NCI-H510A treated with DMSO at 0.1 percent for 48 hours (cell line): Measurements from ENCODE around the gene ULBP2.
"Not testable (repeated sequence)": the region's sequence is repeated elsewhere in the genome, so short reads cannot be mapped to it uniquely, and the experiment has no call there.

Experiments used
- DNase-seq: peaks from one replicate; lab custom pipeline; 2025; lab: John Stamatoyannopoulos, UW

ULBP2 gene

GRCh38 chr6:149969635-149970034 lies 27.8 kb downstream of the ULBP2 start:
- DNase-seq = no peak

DNA sequence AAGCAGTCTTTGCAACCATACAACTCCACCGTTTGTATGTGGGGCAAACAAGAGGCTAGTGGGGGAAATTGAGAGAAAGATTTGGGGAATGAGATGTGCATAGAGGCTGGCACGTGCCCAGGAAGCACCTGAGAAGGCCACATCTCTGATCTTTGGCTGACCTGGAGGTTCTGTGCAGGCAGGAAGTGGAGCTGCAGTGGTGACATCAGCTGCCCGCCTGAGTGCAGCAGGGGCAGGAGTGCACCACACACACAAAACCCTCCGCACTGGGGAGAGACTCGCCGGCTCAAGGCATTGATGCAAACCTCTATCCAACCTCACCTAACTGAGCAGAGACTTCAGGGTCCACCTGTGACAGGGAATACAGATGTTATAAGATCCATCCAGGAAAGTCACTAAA lies 32.6 kb downstream of the ULBP2 start:
- DNase-seq = not testable (repeated sequence)

DNA sequence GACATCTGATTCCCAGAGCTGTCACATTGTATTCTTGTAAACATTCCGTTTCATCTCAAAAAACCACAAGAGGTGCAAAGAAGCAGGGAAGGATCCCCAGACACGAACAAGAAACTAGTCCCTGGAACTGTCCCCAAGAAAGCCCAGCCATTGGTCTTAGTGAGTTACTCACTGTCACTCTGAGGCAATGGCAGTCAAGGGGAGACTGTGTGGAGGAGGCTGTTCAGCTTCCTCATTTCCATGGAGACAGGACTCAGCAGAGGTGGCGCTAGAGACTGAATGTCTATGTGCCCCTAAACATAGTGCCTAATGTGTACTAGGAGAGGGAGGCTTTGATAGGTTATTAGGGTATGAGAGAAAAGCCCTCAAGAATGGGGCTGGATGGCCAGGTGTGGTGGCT lies 33.0 kb downstream of the ULBP2 start:
- DNase-seq = no peak

- DNase-seq = no peak
These were observed 33.6 kb downstream of the ULBP2 start for GRCh38 chr6:149975400-149975799.

- DNase-seq = no peak
These were observed 35.4 kb downstream of the ULBP2 start for GRCh38 chr6:149977221-149977620.

DNA sequence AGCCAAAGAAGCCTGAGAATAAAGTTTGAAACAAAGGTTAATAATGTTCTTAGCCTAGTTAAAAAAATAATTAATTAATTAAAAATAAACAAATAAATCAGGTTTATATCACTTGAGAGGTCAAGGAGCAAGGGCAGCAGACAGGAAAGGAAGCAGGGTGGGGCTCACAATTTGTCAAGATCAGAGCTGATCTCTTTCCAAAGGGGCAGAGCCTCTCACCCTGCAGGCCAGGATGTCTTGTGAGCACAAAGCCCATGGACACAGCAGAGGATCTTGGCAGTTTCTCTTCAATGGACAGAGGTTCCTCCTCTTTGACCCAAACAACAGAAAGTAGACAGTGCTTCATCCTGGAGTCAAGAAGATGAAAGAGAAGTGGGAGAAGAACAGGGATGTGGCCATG lies 36.8 kb downstream of the ULBP2 start:
- no peak for DNase-seq

DNA sequence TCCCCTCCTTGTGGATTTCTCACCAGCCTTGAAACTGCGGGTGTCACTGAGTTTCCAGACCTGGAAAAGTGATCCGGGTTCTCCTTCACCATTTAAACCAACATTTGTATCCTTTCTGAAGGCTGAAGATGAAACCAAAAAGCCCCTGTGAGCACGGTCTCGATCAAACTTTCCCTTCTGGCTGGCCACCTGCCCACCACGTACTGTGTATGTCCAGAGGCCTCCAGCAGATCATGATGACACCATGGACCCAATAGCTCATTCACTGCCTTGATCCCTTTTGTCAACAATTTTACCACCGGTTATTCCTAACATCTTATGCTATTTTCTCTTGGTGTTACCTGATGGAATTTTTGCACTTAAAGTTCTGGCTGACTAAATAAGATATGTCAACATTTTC lies 37.5 kb downstream of the ULBP2 start:
- no peak for DNase-seq

GRCh38 chr6:149983145-149983544 lies 41.3 kb downstream of the ULBP2 start:
- DNase-seq = no peak

- DNase-seq = no peak
These were observed 43.0 kb downstream of the ULBP2 start for GRCh38 chr6:149984773-149985172.

- DNase-seq = no peak
These were observed 43.7 kb downstream of the ULBP2 start for GRCh38 chr6:149985481-149985937.

- DNase-seq = no peak
These were observed 45.8 kb downstream of the ULBP2 start for GRCh38 chr6:149987602-149988107.

DNA sequence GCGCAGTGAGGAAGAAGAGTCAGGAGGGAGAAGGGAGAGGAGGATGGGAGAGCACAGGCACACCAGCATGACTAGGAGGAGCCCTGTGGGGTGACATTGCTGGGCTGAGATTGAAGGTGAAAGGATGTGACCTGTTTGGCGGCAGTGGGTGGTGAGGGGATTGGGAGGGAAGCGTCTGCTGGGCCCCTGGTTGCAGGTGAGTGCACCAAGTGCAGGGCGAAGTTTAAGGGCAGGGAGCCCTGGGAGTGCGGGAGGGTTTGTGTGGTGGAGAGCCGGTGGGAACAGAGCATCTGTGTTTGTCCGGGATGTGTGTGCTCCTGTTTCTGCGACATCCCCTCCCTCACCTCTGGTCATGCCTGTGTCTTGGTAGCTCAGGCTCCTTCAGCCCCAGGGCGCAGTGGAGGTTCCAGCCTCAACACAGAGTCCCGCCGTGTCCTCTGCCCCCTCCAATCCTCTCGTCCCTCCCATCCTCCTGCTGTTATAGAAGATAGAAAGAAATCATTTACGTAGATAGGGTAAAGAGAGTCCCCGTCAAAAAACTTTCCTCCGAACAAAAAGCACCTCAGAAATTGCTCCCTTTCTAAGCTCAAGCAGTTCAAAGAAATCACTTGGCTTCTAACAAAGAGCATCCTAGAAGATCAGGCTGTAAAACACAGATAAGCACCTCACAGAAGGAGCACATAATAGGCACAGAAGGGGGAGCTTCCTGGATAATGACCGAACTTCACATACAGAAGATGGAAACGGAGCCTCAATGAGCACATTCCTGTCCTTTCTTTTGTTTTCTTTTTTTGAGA lies 46.9 kb downstream of the ULBP2 start:
- DNase-seq = no peak

DNA sequence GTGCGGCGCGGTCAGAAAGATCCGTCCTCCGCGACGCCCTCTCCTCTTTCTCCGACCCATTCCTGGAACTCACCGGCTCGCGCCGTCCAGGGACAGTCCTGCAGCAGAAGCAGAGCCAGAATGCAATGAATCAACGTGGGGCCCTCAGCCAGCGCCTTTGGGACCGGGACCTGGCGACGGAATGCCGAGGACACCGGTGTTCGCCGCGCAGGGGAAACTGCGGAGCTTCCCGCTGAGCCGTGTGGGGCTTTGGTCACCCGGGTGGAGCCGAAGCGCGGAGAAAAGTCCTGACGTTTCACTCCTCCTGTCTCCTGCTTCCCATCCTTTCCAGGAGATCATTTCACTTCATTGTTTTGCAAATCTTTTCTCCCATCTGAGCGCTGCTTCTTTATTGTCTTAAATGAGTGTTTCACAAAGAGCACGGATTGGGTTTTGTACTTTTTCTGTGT lies 48.4 kb downstream of the ULBP2 start:
- no peak for DNase-seq

DNA sequence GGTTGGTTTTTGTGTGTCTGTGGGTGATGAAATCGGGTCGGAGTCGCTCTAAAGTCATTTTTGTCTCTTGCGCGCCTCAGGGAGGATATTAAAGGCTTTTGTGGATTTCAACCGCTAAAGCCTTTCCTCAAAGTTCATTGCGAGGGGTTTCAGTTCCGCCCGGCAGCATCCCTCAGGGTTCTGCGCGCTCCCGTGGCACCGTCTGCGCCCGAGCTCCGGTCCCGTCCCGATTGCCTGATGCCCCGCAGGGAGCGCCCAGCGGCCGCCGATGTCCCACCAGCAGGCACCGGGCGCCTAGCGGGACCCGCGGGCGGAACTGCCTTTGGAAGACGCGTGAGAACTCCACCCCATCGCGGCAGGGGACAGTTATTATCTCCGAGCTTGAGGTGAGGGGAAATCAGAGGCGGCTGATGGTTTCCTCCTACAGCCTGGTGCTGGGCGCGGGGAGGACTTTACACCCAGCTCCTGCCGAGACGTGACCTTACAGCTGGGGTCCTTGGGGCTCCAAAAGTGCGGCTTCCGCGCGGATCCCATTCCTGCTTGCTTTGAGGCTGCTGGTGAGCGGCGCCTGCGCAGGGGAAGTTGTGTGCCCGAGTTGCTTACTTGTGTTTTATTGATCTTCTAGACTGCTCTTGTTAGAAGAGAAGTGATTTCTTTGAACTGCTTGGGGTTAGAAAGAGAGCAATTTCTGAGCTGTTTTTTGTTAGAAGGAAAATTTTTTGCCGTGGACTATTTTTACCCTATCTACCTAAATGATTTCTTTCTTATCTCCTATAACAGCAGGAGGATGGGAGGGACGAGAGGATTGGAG lies 49.1 kb downstream of the ULBP2 start:
- no peak for DNase-seq

DNA sequence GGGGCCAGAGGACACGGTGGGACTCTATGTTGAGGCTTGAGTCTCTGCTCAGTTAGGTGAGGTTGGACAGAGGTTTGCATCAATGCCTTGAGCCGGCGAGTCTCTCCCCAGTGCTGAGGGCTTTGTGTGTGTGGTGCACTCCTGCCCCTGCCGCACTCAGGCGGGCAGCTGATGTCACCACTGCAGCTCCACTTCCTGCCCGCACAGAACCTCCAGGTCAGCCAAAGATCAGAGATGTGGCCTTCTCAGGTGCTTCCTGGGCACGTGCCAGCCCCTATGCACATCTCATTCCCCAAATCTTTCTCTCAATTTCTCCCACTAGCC lies 49.6 kb downstream of the ULBP2 start:
- not testable (repeated sequence) for DNase-seq

- DNase-seq = no peak
These were observed 50.0 kb downstream of the ULBP2 start for GRCh38 chr6:149991838-149992237.

DNA sequence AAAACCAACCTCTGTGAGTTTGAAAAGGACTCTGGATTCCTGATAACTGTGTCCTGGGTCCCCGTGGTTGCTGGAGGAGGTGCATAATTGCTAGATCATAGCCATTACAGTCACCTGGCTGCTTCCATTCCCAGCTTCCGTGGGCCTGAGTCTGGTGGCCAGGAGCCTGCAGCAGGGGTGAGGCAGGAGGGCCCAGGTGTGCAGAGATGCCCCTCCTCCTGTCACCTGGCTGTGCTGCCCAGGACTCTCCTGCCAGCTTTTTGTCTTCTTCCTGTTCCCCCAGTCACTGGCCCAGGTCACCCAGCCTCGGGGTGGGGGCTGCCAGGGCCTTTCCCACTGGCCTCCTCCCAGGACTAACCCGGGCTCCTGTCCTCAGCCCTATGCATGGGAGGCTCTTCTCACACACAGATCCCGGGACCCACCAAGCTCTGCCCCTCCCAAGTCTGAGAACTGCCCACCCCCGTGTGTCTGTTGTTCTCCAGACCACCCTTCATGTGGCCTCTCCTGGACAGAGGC lies 53.5 kb downstream of the ULBP2 start:
- DNase-seq = no peak

DNA sequence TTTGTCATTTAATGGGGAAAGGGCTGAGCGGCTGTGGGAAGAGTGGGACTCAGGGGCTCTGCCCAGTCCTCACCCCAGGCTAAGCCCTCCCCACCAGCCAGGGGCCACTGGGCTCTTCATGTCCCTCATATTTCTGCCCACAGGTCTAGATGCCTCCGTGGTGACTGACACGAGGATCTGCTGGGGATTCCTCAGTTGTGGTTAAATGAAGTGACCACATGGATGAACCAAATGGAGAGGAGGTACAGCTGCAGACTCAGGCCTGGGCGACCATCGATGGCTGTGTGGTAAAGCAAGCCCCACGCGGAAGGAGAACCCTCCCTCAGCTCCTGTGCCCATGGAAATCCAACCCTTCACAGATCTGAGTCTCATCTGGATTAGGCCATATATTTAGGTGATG lies 54.2 kb downstream of the ULBP2 start:
- no peak for DNase-seq
